HepG2 (cell line): ENCODE measurements around the gene CLTA. TPM values are rescaled to one million over a fixed set of nuclear protein-coding genes. Genes with fewer than 3 reads are reported as not detected.
A peak's percentile ranks its signal among the peaks of the same experiment; 100 is the strongest.

Experiments used
- ARID2 ChIP-seq: sonication (generic); formaldehyde crosslinking; IDR thresholded peaks from 2 replicates; pipeline ENCODE4 v1.8.1; 2022; ENCODE audit warnings: mild to moderate bottlenecking, missing genetic modification reagents, borderline replicate concordance
- ARID3A ChIP-seq: IDR thresholded peaks from 2 replicates; pipeline ENCODE4 v1.6.1; 2012; ENCODE audit warnings: low read depth, low read length, improper control_type of control experiment
- ATRX ChIP-seq: sonication (generic); formaldehyde crosslinking; IDR thresholded peaks from 2 replicates; pipeline ENCODE4 v1.4.0; 2020; ENCODE audit warnings: missing genetic modification reagents, borderline replicate concordance
- CBFB ChIP-seq: sonication (generic); formaldehyde crosslinking; IDR thresholded peaks from 2 replicates; pipeline ENCODE4 v1.4.0; 2020; ENCODE audit warnings: missing genetic modification reagents
- HOXA9 ChIP-seq: sonication (generic); formaldehyde crosslinking; IDR thresholded peaks from 2 replicates; pipeline ENCODE4 v1.8.1; 2022; ENCODE audit warnings: missing genetic modification reagents, mild to moderate bottlenecking, moderate library complexity, borderline replicate concordance
- IKZF4 ChIP-seq: sonication (generic); formaldehyde crosslinking; IDR thresholded peaks from 2 replicates; pipeline ENCODE4 v1.5.1; 2020; ENCODE audit warnings: borderline replicate concordance, mild to moderate bottlenecking, low read depth, missing genetic modification reagents; ENCODE audit errors: not compliant biosample characterization
- NCOR1 ChIP-seq: fragments of 200-600 bp; sonication (generic); IDR thresholded peaks from 2 replicates; pipeline ENCODE4 v1.7.0; 2017; ENCODE audit warnings: antibody characterized with exemption, low read length, borderline replicate concordance
- NRL ChIP-seq: sonication (generic); formaldehyde crosslinking; IDR thresholded peaks from 2 replicates; pipeline ENCODE4 v1.5.0; 2020; ENCODE audit warnings: missing genetic modification reagents, mild to moderate bottlenecking, moderate library complexity, borderline replicate concordance
- SALL1 ChIP-seq: sonication (generic); formaldehyde crosslinking; IDR thresholded peaks from 2 replicates; pipeline ENCODE4 v1.8.0; 2022; ENCODE audit warnings: mild to moderate bottlenecking, missing genetic modification reagents
- TSC22D2 ChIP-seq: sonication (generic); formaldehyde crosslinking; IDR thresholded peaks from 2 replicates; pipeline ENCODE4 v1.5.1; 2020; ENCODE audit warnings: missing genetic modification reagents, mild to moderate bottlenecking, borderline replicate concordance
- U2AF2 ChIP-seq: fragments of 200-400 bp; formaldehyde crosslinking; IDR thresholded peaks from 2 replicates; pipeline ENCODE4 v1.6.1; 2017; ENCODE audit warnings: low read depth, mild to moderate bottlenecking, low read length
- ZNF331 ChIP-seq: sonication (generic); formaldehyde crosslinking; IDR thresholded peaks from 2 replicates; pipeline ENCODE4 v1.4.0; 2020; ENCODE audit warnings: missing genetic modification reagents
- ZNF343 ChIP-seq: sonication (generic); formaldehyde crosslinking; IDR thresholded peaks from 2 replicates; pipeline ENCODE4 v1.4.0; 2020; ENCODE audit warnings: mild to moderate bottlenecking, missing genetic modification reagents
- ZNF468 ChIP-seq: sonication (generic); formaldehyde crosslinking; IDR thresholded peaks from 2 replicates; pipeline ENCODE4 v1.8.0; 2022; ENCODE audit warnings: mild to moderate bottlenecking, moderate library complexity, missing genetic modification reagents
- ZNF513 ChIP-seq: sonication (generic); formaldehyde crosslinking; conservative IDR thresholded peaks from 2 replicates; pipeline ENCODE4 v1.5.0; 2020; ENCODE audit warnings: missing genetic modification reagents
- ZNF597 ChIP-seq: sonication (generic); formaldehyde crosslinking; IDR thresholded peaks from 2 replicates; pipeline ENCODE4 v1.5.0; 2020; ENCODE audit warnings: missing genetic modification reagents
- polyA plus RNA-seq, 8 experiments: library from polyadenylated mRNA; depleted of rRNA in 3 of 8; stranded (reverse) in 7 of 8; unstranded in 1 of 8; fragments of >200 nt; fragmentation: Illumina TruSeq in 4 of 8; extraction: Trizol in 4 of 8; gene quantifications; 2 replicates each; pipeline versions ENCODE4 v1.2.1 to v1.2.3, GENCODE V29; 2011 to 2016; ENCODE audit warnings: low read depth in 4 of 8, missing spikeins in 1 of 8, mixed read lengths in 1 of 8; ENCODE audit not compliant: insufficient read depth in 1 of 8
- total RNA-seq, 5 experiments: library from RNA; depleted of rRNA; stranded (reverse); fragments of >200 nt; fragmentation: Illumina TruSeq; extraction: Trizol; gene quantifications; 2 replicates each; pipeline ENCODE4 v1.2.3, GENCODE V29; 2016; ENCODE audit warnings: low read depth in 1 of 5
- TF ChIP-seq, protein P1 (sequence below): sonication (generic); formaldehyde crosslinking; IDR thresholded peaks from 2 replicates; pipeline ENCODE4 v1.4.0; 2020; ENCODE audit warnings: low read depth, mild to moderate bottlenecking, missing genetic modification reagents
- TF ChIP-seq, protein P2 (sequence below): sonication (generic); formaldehyde crosslinking; IDR thresholded peaks from 2 replicates; pipeline ENCODE4 v1.4.0; 2020; ENCODE audit warnings: mild to moderate bottlenecking, missing genetic modification reagents, borderline replicate concordance
- TF ChIP-seq, protein P3 (sequence below): sonication (generic); formaldehyde crosslinking; IDR thresholded peaks from 2 replicates; pipeline ENCODE4 v1.8.1; 2023; ENCODE audit warnings: missing genetic modification reagents, inconsistent platforms, borderline replicate concordance

Gene CLTA
- total and polyA plus RNA-seq, 2 of the 13 experiments (the other 11 are each of a cell fraction or from before 2014, with no cell fraction given) = 143 to 222 TPM

GRCh38 chr9:36258208-36258995 lies 67.7 kb downstream of the CLTA start, which contains the start of gene GNE (continued):
- TF ChIP-seq ZNF513 = no peak
- TF ChIP-seq ZNF343 = no peak
- TF ChIP-seq ARID3A = no peak; the same call in 1 of the 2 replicates
- TF ChIP-seq, protein P1, sequence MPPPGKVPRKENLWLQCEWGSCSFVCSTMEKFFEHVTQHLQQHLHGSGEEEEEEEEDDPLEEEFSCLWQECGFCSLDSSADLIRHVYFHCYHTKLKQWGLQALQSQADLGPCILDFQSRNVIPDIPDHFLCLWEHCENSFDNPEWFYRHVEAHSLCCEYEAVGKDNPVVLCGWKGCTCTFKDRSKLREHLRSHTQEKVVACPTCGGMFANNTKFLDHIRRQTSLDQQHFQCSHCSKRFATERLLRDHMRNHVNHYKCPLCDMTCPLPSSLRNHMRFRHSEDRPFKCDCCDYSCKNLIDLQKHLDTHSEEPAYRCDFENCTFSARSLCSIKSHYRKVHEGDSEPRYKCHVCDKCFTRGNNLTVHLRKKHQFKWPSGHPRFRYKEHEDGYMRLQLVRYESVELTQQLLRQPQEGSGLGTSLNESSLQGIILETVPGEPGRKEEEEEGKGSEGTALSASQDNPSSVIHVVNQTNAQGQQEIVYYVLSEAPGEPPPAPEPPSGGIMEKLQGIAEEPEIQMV (CRISPR knock-in tag) = peak; percentile 95
- no peak for TF ChIP-seq U2AF2
- TF ChIP-seq, protein P2, sequence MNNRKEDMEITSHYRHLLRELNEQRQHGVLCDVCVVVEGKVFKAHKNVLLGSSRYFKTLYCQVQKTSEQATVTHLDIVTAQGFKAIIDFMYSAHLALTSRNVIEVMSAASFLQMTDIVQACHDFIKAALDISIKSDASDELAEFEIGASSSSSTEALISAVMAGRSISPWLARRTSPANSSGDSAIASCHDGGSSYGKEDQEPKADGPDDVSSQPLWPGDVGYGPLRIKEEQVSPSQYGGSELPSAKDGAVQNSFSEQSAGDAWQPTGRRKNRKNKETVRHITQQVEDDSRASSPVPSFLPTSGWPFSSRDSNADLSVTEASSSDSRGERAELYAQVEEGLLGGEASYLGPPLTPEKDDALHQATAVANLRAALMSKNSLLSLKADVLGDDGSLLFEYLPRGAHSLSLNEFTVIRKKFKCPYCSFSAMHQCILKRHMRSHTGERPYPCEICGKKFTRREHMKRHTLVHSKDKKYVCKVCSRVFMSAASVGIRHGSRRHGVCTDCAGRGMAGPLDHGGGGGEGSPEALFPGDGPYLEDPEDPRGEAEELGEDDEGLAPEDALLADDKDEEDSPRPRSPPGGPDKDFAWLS (CRISPR knock-in tag) = no peak
- peak; percentile 92 for TF ChIP-seq IKZF4
- TF ChIP-seq, protein P3, sequence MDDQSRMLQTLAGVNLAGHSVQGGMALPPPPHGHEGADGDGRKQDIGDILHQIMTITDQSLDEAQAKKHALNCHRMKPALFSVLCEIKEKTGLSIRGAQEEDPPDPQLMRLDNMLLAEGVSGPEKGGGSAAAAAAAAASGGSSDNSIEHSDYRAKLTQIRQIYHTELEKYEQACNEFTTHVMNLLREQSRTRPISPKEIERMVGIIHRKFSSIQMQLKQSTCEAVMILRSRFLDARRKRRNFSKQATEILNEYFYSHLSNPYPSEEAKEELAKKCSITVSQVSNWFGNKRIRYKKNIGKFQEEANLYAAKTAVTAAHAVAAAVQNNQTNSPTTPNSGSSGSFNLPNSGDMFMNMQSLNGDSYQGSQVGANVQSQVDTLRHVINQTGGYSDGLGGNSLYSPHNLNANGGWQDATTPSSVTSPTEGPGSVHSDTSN (CRISPR knock-in tag) = no peak
- no peak for TF ChIP-seq ZNF597
- TF ChIP-seq HOXA9 (CRISPR knock-in tag) = peak; percentile 87; the same call in 1 of the 2 replicates
- no peak for TF ChIP-seq ATRX (CRISPR knock-in tag)
- TF ChIP-seq ZNF468 (CRISPR knock-in tag) = 0 out of 2 replicates have a peak, but pooled peaks have one; percentile 60
- TF ChIP-seq NRL (CRISPR knock-in tag) = peak; percentile 70; the same call in 1 of the 2 replicates
- TF ChIP-seq ZNF331 (CRISPR knock-in tag) = peak; percentile 51; the same call in 1 of the 2 replicates
- no peak for TF ChIP-seq NCOR1
- no peak for TF ChIP-seq ARID2 (CRISPR knock-in tag)
- TF ChIP-seq TSC22D2 (CRISPR knock-in tag) = peak; percentile 82
- TF ChIP-seq CBFB = peak; percentile 78; the same call in 1 of the 2 replicates
- peak; percentile 87 for TF ChIP-seq SALL1
